GM23248 (cell line): Measurements from ENCODE around the gene TPCN2.

Source experiments
- EZH2 ChIP-seq: fragments of 200-600 bp; sonication (generic); IDR thresholded peaks from 2 replicates; pipeline ENCODE4 v1.6.1; 2018; ENCODE audit warnings: antibody characterized with exemption, mild to moderate bottlenecking; ENCODE audit not compliant: insufficient read depth, poor library complexity, severe bottlenecking
- EZH2phosphoT487 ChIP-seq: fragments of 200-600 bp; sonication (generic); IDR thresholded peaks from 2 replicates; pipeline ENCODE4 v1.6.1; 2018; ENCODE audit warnings: antibody characterized with exemption, moderate library complexity, mild to moderate bottlenecking, low read depth; ENCODE audit not compliant: insufficient read depth

DNA sequence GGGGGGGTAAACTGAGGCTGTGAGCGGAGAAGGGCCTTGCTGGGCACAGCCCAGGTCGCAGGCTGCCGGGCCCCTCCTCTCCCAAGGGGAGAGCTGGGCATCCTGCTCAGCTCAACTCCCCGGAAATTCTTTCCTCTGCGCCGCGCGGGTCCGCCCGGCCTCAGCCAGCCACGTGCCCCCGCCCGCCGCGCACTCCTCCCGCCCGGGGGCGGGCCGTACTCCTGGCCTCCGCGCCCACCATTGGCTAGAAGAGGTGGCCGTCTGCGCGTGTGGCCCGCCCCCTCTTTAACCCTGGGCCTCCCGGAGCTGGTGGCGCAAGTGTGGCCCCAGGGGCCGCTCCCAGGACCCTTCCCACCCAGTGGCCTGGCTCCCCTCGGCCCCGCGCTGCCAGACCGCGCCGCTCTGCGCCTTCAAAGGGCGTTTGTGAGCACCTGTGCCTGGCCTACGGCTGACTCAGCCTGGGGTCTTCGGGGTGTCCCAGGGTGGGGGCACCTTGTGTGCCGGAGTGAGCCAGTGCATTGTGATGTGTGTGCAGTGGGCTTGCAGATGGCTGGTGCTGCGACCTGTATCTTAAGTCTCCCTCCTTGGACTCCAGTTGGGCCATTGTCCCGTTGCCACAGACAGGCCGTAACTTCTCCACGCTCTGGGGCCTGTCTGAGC is 37.6 kb upstream of the TPCN2 start:
- TF ChIP-seq EZH2 = no peak
- no peak for TF ChIP-seq EZH2phosphoT487
